NCI-H446 treated with DMSO at 0.1 percent for 48 hours (cell line): ENCODE data around the gene PRR12.

ENCODE experiments used
- DNase-seq: peaks from one replicate; lab custom pipeline; 2025; lab: John Stamatoyannopoulos, UW

The PRR12 gene

GRCh38 chr19:49646586-49646985, 55.6 kb downstream of the PRR12 start:
- DNase-seq: no peak

- DNase-seq: no peak
Observed at GRCh38 chr19:49651029-49651819, 60.2 kb downstream of the PRR12 start.

DNA sequence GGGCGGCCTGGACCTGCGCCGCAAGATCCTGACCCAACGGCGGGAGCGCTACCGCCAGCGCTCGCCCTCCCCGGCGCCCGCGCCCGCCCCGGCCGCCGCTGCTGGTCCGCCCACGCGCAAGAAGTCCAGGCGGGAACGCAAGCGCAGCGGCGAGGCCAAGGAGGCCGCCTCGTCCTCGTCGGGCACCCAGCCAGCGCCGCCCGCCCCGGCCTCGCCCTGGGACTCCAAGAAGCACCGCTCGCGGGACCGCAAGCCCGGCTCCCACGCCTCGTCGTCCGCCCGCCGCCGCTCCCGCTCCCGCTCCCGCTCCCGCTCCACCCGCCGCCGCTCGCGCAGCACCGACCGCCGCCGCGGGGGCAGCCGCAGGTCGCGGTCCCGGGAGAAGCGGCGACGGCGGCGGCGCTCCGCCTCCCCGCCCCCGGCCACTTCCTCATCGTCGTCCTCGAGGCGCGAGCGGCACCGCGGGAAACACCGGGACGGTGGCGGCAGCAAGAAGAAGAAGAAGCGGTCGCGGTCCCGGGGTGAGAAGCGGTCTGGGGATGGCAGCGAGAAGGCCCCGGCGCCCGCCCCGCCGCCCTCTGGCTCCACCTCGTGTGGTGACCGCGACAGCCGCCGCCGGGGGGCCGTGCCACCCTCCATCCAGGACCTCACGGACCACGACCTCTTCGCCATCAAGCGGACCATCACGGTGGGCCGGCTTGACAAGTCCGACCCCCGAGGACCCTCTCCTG, 61.0 kb downstream of the PRR12 start:
- DNase-seq: no peak

GRCh38 chr19:49652551-49653465, 61.8 kb downstream of the PRR12 start:
- no peak for DNase-seq

GRCh38 chr19:49653466-49653806, 62.5 kb downstream of the PRR12 start:
- no peak for DNase-seq

- no peak for DNase-seq
Observed at GRCh38 chr19:49654581-49654980, 63.6 kb downstream of the PRR12 start.

- DNase-seq: no peak
Observed at GRCh38 chr19:49655570-49656455, 64.8 kb downstream of the PRR12 start.

DNA sequence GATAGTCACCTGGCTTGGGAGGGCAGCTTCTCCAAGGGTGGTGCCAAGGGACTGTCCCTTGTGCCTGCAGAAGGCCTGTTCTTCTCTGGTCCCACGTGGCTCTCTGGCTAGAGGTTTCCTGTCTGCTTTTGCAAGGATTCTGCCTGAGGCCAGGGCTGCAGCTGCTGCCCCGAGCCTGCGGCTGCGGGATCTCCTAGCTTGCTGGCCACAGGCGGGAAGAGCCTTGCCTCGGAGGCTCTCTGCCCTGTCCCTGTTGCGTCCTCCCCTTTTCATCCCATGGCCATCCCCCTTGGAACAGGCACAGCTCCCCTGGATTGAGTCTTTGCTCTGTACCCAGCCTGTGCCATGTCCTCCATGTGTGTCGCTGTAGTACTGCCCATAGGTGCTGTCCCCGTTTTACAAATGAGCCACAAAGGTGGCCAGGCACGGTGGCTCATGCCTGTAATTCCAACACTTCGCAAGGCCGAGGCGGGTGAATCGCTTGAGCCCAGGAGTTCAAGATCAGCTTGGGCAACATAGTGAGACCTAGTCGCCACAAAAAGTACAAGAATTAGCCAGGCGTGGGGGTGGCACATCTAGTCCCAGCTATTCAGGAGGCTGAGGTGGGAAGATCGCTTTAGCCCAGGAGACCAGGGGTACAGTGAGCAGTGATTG, 65.6 kb downstream of the PRR12 start:
- no peak for DNase-seq

DNA sequence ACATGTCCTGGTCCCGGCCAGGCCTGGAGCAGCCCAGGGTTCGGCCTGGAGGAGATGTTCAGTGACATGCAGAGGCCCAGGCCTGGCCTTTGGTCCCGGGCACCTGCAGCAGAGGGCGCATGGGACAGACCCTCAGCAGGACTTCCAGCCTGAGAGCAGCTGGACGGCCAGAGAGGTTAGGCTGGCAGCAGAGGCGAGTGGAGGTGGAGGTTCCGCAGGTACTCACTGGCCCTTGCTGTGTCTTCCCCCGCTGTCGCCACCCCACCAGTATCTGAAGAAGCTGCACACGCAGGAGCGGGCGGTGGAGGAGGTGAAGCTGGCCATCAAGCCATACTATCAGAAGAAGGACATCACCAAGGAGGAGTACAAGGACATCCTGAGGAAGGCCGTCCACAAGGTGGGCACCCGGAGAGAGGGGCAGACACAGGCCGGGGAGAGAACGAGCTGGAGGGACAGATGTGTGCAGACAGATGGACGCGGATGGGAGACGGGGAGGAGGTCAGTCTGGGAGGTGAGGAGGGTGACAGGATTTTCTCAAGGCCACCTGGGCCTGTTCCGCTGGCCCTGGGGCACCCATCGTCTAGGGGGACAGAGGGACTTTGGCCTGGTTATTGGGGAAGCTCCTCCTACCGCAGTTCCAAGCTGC, 66.6 kb downstream of the PRR12 start:
- DNase-seq: no peak

DNA sequence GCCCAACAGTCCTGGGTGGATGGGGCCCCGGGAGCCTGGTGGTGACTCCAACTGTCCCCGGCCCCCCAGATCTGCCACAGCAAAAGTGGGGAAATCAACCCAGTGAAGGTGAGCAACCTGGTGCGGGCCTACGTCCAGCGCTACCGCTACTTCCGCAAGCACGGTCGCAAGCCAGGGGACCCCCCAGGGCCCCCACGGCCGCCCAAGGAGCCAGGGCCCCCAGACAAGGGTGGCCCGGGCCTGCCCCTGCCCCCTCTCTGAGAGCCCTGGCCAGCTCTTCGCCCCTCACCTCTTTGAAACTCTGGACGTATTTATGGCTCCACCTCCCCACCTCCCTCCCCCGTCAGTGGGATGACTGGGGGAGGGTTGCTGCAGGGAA, 67.1 kb downstream of the PRR12 start:
- no peak for DNase-seq

GRCh38 chr19:49658566-49659442, 67.8 kb downstream of the PRR12 start:
- no peak for DNase-seq

DNA sequence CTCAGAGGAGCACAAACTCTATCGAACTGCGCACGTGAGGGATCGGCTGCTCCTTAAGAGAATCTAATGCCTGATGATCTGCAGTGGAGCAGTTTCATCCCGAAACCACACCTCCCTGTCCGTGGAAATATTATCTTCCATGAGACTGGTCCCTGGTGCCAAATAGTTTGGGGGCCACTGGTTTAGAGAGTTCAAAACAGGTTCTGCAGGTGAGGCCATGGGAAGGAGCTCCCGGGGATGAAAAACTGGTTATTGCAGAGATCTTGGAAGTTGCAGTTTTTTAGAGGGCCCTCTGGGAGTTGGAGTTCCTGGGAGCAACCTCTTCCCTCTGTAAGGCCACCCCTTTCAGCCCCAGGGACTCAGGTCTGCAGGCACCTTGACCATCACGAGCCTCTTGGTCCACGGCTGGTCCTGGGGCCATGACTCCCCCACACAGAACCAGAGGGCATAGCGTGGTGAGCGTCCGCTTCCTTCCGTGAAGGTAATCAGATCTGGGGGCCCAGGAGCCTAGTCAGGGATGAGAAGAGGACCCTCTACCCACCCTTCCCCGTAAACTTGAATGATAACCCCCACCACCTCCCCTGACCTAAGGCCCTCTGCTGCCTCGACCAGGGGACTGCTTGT, 69.5 kb downstream of the PRR12 start:
- no peak for DNase-seq

- no peak for DNase-seq
Observed at GRCh38 chr19:49662011-49662410, 71.0 kb downstream of the PRR12 start.

DNA sequence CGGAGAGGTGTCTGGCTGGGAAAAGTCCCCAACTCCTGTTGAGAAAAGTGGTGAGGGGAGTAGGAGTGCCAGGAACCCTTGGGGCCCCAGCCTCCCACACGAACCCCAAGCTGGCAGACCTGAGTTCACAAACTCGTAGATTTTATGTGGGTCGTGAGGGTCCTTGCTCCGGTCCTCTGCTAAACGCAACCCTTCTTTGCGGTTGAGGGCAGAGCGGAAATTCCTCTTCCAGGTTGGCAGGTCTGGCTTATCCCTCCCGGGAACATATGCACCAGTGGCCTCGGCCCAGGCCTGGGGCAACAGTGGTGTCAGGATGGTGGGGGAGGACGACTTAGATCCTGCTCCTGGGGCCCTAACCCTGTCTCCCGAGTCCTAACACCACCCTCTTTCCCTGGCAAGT, 72.2 kb downstream of the PRR12 start:
- no peak for DNase-seq

DNA sequence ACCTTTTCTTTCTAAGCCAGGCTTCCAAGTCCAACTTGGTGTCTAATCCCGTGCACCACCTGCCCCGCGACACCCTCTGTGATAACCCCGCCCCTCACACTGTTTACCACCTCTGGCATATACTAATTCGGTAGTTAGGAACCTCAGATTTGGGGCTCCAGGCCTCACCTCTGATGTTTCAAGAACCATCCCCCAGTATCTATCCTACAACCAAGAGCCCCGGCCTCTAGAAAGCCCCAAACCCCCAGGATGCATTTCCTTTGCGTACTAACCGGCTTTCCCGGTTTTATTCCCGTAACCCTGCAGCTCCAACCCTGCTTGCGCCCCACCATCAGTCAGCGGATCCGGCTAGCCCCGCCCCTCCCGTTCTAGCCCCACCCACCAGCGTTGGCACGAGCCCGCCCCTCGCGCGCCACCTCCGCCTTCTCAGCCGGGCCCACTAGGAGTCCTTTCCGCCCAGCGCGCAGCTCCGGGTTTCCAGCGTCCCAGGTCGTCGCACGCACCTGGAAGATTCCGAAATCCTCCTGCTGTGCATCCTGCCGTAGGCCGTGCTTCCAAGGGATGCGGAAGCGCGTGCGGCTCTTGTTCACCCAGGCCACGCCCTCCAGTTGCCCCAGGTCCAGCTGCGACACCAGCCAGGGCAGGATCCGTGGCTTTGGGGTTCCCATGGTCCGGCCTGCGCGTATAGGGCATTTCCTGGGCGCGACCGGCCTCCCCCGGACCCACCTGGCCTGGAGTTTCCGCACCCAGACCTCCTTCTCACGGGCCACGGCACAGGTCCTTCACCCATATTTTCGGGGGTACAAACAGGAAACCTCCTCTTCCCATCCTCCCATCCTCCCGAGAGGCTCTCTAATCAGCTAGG, 73.4 kb downstream of the PRR12 start:
- peak; percentile 25 for DNase-seq

GRCh38 chr19:49665036-49665350, 74.0 kb downstream of the PRR12 start:
- no peak for DNase-seq

- peak; percentile 82 for DNase-seq
Observed at GRCh38 chr19:49665351-49666119, 74.6 kb downstream of the PRR12 start, which contains the start of the genes BCL2L12 and IRF3. TSS of gene BCL2L12 (plus strand) at chr19:49665933. CDS start at chr19:49666693, 760 bp downstream. TSS of gene IRF3 (minus strand) at chr19:49665857. CDS start at chr19:49664838, 1,019 bp downstream.
